ENCODE measurements around the gene ZAR1L. TPM values are rescaled to one million over a fixed set of nuclear protein-coding genes. Genes with fewer than 3 reads are reported as not detected.
A peak's percentile ranks its signal among the peaks of the same experiment; 100 is the strongest.

Gene ZAR1L
- total RNA-seq, 1 experiment from 2014 or later: not detected

DNA sequence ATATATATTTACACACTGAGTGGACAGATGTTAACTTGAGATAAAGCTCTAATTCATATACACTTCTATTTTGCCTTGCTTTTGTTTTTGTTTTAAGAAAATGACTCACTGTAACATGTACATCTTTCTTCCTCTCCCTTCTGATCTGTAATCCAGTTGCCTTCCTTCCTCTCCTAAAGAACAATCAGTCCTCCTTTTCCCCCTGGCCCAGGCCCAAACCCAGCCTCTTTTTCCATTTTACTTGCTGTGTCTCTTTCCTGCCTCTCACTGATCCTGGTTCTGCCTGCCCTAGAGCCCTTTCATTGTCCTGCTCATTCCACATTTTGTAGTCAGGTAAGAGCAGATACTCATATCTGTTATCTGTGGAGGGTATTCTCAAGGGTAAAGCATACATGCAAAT is 50.8 kb downstream of the ZAR1L start:
- Mint-ChIP-seq H3K4me3 (no peak overlapping the region), H3K27me3 (ENCODE audit: low read depth) (no peaks in the 10 kb centered on the region), H3K4me1 (no peaks in the 10 kb centered on the region; a peak in 1 of 4 replicates), H3K36me3 (ENCODE audit: insufficient read depth in 1 of 3, low read depth in 3 of 3) (no peaks in the 10 kb centered on the region), H3K9me3 (no peaks in the 10 kb centered on the region), H3K27ac (peak overlapping the region in 1 of 3 experiments; percentile 3; a peak in 1 of 7 replicates)
- H3K56ac ChIP-seq (ENCODE audit: insufficient read length, low read depth, low read length): no peak overlapping the region
- H2BK20ac ChIP-seq (ENCODE audit: low read depth, low read length, poor library complexity, severe bottlenecking): no peak overlapping the region
- no peak for DNase-seq
- no peak overlapping the region for H3K9ac ChIP-seq (ENCODE audit: extremely low read depth, insufficient read length, low read length)
- H3K79me1 ChIP-seq (ENCODE audit: insufficient read depth, low read depth, low read length, poor library complexity, severe bottlenecking): no peaks in the 10 kb centered on the region
- H3K27me3 ChIP-seq (ENCODE audit: insufficient read depth, low read length): no peaks in the 10 kb centered on the region
- no peaks in the 10 kb centered on the region for H3K4me1 ChIP-seq (ENCODE audit: insufficient read depth, low read length)
- H2BK12ac ChIP-seq (ENCODE audit: insufficient read length, low read depth, low read length): no peak overlapping the region
- no peaks in the 10 kb centered on the region for H3K79me2 ChIP-seq (ENCODE audit: insufficient read depth, low read length)
- H4K91ac ChIP-seq (ENCODE audit: insufficient read length, low read depth, low read length): no peak overlapping the region
- no peaks in the 10 kb centered on the region for H3K23me2 ChIP-seq (ENCODE audit: insufficient read length, low read depth, low read length, poor library complexity, severe bottlenecking)
- no peak overlapping the region for H3K4ac ChIP-seq (ENCODE audit: low read depth, low read length)
- no peak overlapping the region for H3K23ac ChIP-seq (ENCODE audit: insufficient read length, low read depth, low read length)
- no peak overlapping the region for H3K14ac ChIP-seq (ENCODE audit: insufficient read depth, low read length)
- H4K20me1 ChIP-seq (ENCODE audit: control insufficient read depth, insufficient read depth, insufficient read length): no peaks in the 10 kb centered on the region
- no peak overlapping the region for H3K27ac ChIP-seq (ENCODE audit: insufficient read length, low read depth, low read length)
- no peak overlapping the region for H4K5ac ChIP-seq (ENCODE audit: insufficient read length, low read depth, low read length)
- H2BK5ac ChIP-seq (ENCODE audit: insufficient read length, low read length): no peak overlapping the region
- no peak overlapping the region for H3T11ph ChIP-seq (ENCODE audit: low read length)
- no peaks in the 10 kb centered on the region for H3K9me3 ChIP-seq (ENCODE audit: control insufficient read depth, low read depth, low read length)
- H2AK5ac ChIP-seq (ENCODE audit: insufficient read length, low read length): no peak overlapping the region
- no peak overlapping the region for H4K8ac ChIP-seq (replicated peaks; ENCODE audit: insufficient read length, low read depth, low read length)
- TF ChIP-seq, protein P1, sequence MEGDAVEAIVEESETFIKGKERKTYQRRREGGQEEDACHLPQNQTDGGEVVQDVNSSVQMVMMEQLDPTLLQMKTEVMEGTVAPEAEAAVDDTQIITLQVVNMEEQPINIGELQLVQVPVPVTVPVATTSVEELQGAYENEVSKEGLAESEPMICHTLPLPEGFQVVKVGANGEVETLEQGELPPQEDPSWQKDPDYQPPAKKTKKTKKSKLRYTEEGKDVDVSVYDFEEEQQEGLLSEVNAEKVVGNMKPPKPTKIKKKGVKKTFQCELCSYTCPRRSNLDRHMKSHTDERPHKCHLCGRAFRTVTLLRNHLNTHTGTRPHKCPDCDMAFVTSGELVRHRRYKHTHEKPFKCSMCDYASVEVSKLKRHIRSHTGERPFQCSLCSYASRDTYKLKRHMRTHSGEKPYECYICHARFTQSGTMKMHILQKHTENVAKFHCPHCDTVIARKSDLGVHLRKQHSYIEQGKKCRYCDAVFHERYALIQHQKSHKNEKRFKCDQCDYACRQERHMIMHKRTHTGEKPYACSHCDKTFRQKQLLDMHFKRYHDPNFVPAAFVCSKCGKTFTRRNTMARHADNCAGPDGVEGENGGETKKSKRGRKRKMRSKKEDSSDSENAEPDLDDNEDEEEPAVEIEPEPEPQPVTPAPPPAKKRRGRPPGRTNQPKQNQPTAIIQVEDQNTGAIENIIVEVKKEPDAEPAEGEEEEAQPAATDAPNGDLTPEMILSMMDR (conservative IDR thresholded peaks at IDR 0.05): no peak
- no peak overlapping the region for H3K18ac ChIP-seq (ENCODE audit: insufficient read length, low read depth, low read length)
- H3K4me2 ChIP-seq (ENCODE audit: insufficient read depth, insufficient read length, low read length): no peak overlapping the region
- no peak overlapping the region for H2BK120ac ChIP-seq (ENCODE audit: low read depth, low read length, poor library complexity, severe bottlenecking)
- H2BK15ac ChIP-seq (ENCODE audit: low read depth, low read length): no peak overlapping the region
- H2AFZ ChIP-seq (ENCODE audit: low read length): no peak overlapping the region
